ENCODE results near the gene RELA. TPM values are rescaled to one million over a fixed set of nuclear protein-coding genes. Genes with fewer than 3 reads are reported as not detected.

RELA gene
- total RNA-seq, 1 donor from 2014 or later, result 68.9 TPM

GRCh38 chr11:65680192-65680743 lies 17.6 kb upstream of the RELA start:
- FAIRE-seq, result no peak
- no peaks in the 10 kb centered on the region for H3K36me3 Mint-ChIP-seq (ENCODE audit: low read depth, unreplicated experiment)
- no peak overlapping the region for H3K4me3 Mint-ChIP-seq (ENCODE audit: unreplicated experiment)

GRCh38 chr11:65672982-65673381 lies 10.3 kb upstream of the RELA start:
- no peak overlapping the region for H2AFZ ChIP-seq (ENCODE audit: low read depth, low read length)
- no peak overlapping the region for H3K4me2 ChIP-seq (ENCODE audit: low read length)
- no peak overlapping the region for H3K9ac ChIP-seq (ENCODE audit: low read length)
- Mint-ChIP-seq H3K27ac (ENCODE audit: unreplicated experiment) (no peak overlapping the region), H3K4me1 (ENCODE audit: low read depth, unreplicated experiment) (no peaks in the 10 kb centered on the region), H3K36me3 (ENCODE audit: low read depth, unreplicated experiment) (no peaks in the 10 kb centered on the region), H3K9me3 (ENCODE audit: unreplicated experiment) (no peaks in the 10 kb centered on the region), H3K27me3 (ENCODE audit: low read depth, unreplicated experiment) (no peaks in the 10 kb centered on the region), H3K4me3 (ENCODE audit: unreplicated experiment) (no peak overlapping the region)
- no peak for TF ChIP-seq CTCF (IDR thresholded peaks at IDR 0.05; ENCODE audit: insufficient read depth, low read depth, low read length)
- H4K20me1 ChIP-seq (ENCODE audit: insufficient read depth, low read length), result no peaks in the 10 kb centered on the region
- no peaks in the 10 kb centered on the region for H3K9me3 ChIP-seq (ENCODE audit: insufficient read depth, low read depth, low read length)
- H3K79me2 ChIP-seq (ENCODE audit: insufficient read depth, low read length), result no peaks in the 10 kb centered on the region
- DNase-seq (ENCODE audit: low read depth) (no peak), FAIRE-seq (no peak)
- H3K36me3 ChIP-seq (ENCODE audit: insufficient read depth, low read length), result no peaks in the 10 kb centered on the region
- no peak overlapping the region for H3K4me3 ChIP-seq (ENCODE audit: insufficient read depth, low read depth, low read length)
- H3K4me1 ChIP-seq (ENCODE audit: insufficient read depth, low read length), result no peaks in the 10 kb centered on the region
- H3K27me3 ChIP-seq (ENCODE audit: insufficient read depth, low read length), result no peaks in the 10 kb centered on the region
- H3K27ac ChIP-seq (ENCODE audit: low read depth, low read length), result no peak overlapping the region

More at GRCh38 chr11:65680192-65680743, 17.6 kb upstream of the RELA start:
- H3K79me2 ChIP-seq (ENCODE audit: insufficient read depth, low read length), result no peaks in the 10 kb centered on the region
- Mint-ChIP-seq H3K9me3 (ENCODE audit: unreplicated experiment) (no peaks in the 10 kb centered on the region), H3K4me1 (ENCODE audit: low read depth, unreplicated experiment) (no peaks in the 10 kb centered on the region), H3K27ac (ENCODE audit: unreplicated experiment) (no peak overlapping the region), H3K27me3 (ENCODE audit: low read depth, unreplicated experiment) (peaks cover 5% of the 10 kb centered on the region)
- no peaks in the 10 kb centered on the region for H3K4me1 ChIP-seq (ENCODE audit: insufficient read depth, low read length)
- TF ChIP-seq CTCF (IDR thresholded peaks at IDR 0.05; ENCODE audit: insufficient read depth, low read depth, low read length) (no peak), EZH2 (IDR thresholded peaks at IDR 0.05; ENCODE audit: insufficient read depth, low read length) (no peak)
- no peak for DNase-seq (ENCODE audit: low read depth)
- peaks cover 12% of the 10 kb centered on the region for H3K27me3 ChIP-seq (ENCODE audit: insufficient read depth, low read length)
- no peak overlapping the region for H3K27ac ChIP-seq (ENCODE audit: low read depth, low read length)
- no peak overlapping the region for H3K4me3 ChIP-seq (ENCODE audit: insufficient read depth, low read depth, low read length)
- H3K4me2 ChIP-seq (ENCODE audit: low read length), result no peak overlapping the region
- no peaks in the 10 kb centered on the region for H3K9me3 ChIP-seq (ENCODE audit: insufficient read depth, low read depth, low read length)
- H3K9ac ChIP-seq (ENCODE audit: low read length), result no peak overlapping the region
- H3K36me3 ChIP-seq (ENCODE audit: insufficient read depth, low read length), result no peaks in the 10 kb centered on the region
- H4K20me1 ChIP-seq (ENCODE audit: insufficient read depth, low read length), result no peaks in the 10 kb centered on the region
- H2AFZ ChIP-seq (ENCODE audit: low read depth, low read length), result no peak overlapping the region

GRCh38 chr11:65672180-65672860 lies 9.6 kb upstream of the RELA start:
- Histone ChIP-seq H3K4me1 (ENCODE audit: insufficient read depth, low read length) (no peaks in the 10 kb centered on the region), H2AFZ (ENCODE audit: low read depth, low read length) (no peak overlapping the region), H3K36me3 (ENCODE audit: insufficient read depth, low read length) (no peaks in the 10 kb centered on the region), H3K4me2 (ENCODE audit: low read length) (no peak overlapping the region), H3K27ac (ENCODE audit: low read depth, low read length) (no peak overlapping the region), H3K9ac (ENCODE audit: low read length) (no peak overlapping the region), H3K27me3 (ENCODE audit: insufficient read depth, low read length) (no peaks in the 10 kb centered on the region), H3K9me3 (ENCODE audit: insufficient read depth, low read depth, low read length) (no peaks in the 10 kb centered on the region), H3K4me3 (ENCODE audit: insufficient read depth, low read depth, low read length) (no peak overlapping the region), H3K79me2 (ENCODE audit: insufficient read depth, low read length) (no peaks in the 10 kb centered on the region), H4K20me1 (ENCODE audit: insufficient read depth, low read length) (no peaks in the 10 kb centered on the region)
- DNase-seq (ENCODE audit: low read depth) (no peak), FAIRE-seq (no peak)
- H3K4me3 Mint-ChIP-seq (ENCODE audit: unreplicated experiment), result peak overlapping the region; percentile 6
- no peaks in the 10 kb centered on the region for H3K27me3 Mint-ChIP-seq (ENCODE audit: low read depth, unreplicated experiment)
- H3K4me1 Mint-ChIP-seq (ENCODE audit: low read depth, unreplicated experiment), result no peaks in the 10 kb centered on the region
- TF ChIP-seq CTCF (IDR thresholded peaks at IDR 0.05; ENCODE audit: insufficient read depth, low read depth, low read length) (no peak), EZH2 (IDR thresholded peaks at IDR 0.05; ENCODE audit: insufficient read depth, low read length) (no peak)
- no peaks in the 10 kb centered on the region for H3K9me3 Mint-ChIP-seq (ENCODE audit: unreplicated experiment)
- no peaks in the 10 kb centered on the region for H3K36me3 Mint-ChIP-seq (ENCODE audit: low read depth, unreplicated experiment)
- H3K27ac Mint-ChIP-seq (ENCODE audit: unreplicated experiment), result no peak overlapping the region
